ENCODE data around the gene TMEM200A.

Gene TMEM200A

DNA sequence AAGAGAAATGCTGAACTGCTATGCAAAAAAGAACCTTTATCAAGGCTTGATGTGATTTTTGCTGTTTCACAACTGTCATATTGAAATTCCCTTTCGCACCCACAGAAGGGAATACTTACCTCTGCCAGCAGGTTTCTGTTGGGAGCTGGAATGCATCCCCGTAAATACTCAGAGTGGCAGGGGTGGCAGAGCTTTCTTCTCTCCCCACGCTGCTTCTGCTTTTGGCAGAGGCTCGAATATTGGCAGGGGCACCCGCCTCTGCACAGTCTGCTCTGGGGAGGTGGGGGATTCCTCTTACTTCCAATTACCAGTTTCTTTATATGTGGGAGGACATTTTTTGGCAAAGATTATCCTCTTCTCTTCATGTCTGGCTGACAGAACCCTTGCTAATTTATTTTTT is 28.4 kb downstream of the TMEM200A start:
- CTCF ChIA-PET: interaction anchor here (1.0 to 2.1 kb wide), 5 partner anchors 8 to 14 kb away, joined by 3 to 6 read pairs (median 5); no protein-coding TSS in a partner anchor
- TF ChIP-seq, protein P1, sequence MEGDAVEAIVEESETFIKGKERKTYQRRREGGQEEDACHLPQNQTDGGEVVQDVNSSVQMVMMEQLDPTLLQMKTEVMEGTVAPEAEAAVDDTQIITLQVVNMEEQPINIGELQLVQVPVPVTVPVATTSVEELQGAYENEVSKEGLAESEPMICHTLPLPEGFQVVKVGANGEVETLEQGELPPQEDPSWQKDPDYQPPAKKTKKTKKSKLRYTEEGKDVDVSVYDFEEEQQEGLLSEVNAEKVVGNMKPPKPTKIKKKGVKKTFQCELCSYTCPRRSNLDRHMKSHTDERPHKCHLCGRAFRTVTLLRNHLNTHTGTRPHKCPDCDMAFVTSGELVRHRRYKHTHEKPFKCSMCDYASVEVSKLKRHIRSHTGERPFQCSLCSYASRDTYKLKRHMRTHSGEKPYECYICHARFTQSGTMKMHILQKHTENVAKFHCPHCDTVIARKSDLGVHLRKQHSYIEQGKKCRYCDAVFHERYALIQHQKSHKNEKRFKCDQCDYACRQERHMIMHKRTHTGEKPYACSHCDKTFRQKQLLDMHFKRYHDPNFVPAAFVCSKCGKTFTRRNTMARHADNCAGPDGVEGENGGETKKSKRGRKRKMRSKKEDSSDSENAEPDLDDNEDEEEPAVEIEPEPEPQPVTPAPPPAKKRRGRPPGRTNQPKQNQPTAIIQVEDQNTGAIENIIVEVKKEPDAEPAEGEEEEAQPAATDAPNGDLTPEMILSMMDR (IDR thresholded peaks at IDR 0.05; ENCODE audit: control extremely low read depth, extremely low read depth, low read depth, missing control alignments): no peak
- DNase-seq (ENCODE audit: extremely low spot score): no peak
- POLR2A ChIA-PET: no interaction called here

DNA sequence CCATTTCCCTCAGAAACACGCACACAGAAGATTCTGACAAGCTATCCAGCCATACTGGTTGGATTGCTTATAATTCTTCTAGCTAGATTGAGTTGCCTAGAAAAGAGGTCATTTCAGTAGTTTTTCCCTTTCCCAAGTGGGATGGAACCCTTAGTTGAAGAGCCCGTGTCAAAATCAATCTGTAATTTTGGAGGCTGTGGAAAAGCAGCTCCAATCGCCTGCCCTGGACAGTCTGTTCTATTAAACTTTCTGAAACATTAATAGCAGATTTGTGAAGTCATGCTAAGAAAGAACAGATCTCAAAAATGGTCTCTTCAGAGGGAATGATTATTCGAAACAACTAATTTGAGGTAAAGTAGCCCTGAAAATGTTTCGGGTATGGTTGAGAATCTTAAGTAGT is 29.3 kb downstream of the TMEM200A start:
- DNase-seq (ENCODE audit: extremely low spot score): no peak
- TF ChIP-seq, protein P1 (IDR thresholded peaks at IDR 0.05; ENCODE audit: control extremely low read depth, extremely low read depth, low read depth, missing control alignments): no peak
- CTCF ChIA-PET: interaction anchor here (1.0 to 2.1 kb wide), 5 partner anchors 9 to 15 kb away, joined by 3 to 6 read pairs (median 5); no protein-coding TSS in a partner anchor
- POLR2A ChIA-PET: no interaction called here

- POLR2A ChIA-PET: no interaction called here
- TF ChIP-seq, protein P1 (IDR thresholded peaks at IDR 0.05; ENCODE audit: control extremely low read depth, extremely low read depth, low read depth, missing control alignments): no peak
- DNase-seq (ENCODE audit: extremely low spot score): no peak
- CTCF ChIA-PET: interaction anchor here (1.3 kb wide), 1 partner anchor 14 kb away, joined by 3 read pairs; no protein-coding TSS in a partner anchor
These were observed 30.9 kb downstream of the TMEM200A start for GRCh38 chr6:130396722-130397121.

GRCh38 chr6:130405549-130405948 is 39.7 kb downstream of the TMEM200A start:
- no peak for DNase-seq (ENCODE audit: extremely low spot score)
- TF ChIP-seq, protein P1 (IDR thresholded peaks at IDR 0.05; ENCODE audit: control extremely low read depth, extremely low read depth, low read depth, missing control alignments): no peak
- CTCF ChIA-PET: interaction anchor here (1.0 to 1.9 kb wide), 6 partner anchors 9 to 26 kb away, joined by 3 to 8 read pairs (median 4); no protein-coding TSS in a partner anchor
- POLR2A ChIA-PET: no interaction called here

DNA sequence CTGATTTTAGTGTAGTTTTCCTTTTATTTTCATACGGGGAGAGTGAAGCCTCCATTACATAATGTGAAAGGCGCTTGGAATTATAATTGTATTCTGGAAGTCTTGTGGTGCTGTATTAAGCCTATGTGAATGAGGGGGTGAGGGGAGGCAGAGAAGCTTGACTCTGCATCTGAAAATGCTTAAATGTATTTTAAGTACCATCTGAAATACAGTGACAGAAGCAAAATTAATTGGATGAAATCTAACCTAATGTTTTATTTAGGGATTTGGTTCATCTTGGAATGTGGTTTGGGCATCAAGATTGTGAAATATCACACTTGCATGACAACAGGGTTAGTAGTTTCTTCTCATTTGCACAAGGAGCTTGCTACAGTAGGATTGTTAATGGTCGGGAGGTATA is 41.2 kb downstream of the TMEM200A start:
- CTCF ChIA-PET: interaction anchor here (1.1 to 1.9 kb wide), 4 partner anchors 8 to 24 kb away, joined by 3 to 5 read pairs (median 4); no protein-coding TSS in a partner anchor
- no peak for DNase-seq (ENCODE audit: extremely low spot score)
- POLR2A ChIA-PET: no interaction called here
- TF ChIP-seq, protein P1 (IDR thresholded peaks at IDR 0.05; ENCODE audit: control extremely low read depth, extremely low read depth, low read depth, missing control alignments): no peak

GRCh38 chr6:130409418-130410100 is 43.7 kb downstream of the TMEM200A start:
- ChIA-PET POLR2A (no interaction called here), CTCF (no interaction called here)
- DNase-seq (ENCODE audit: extremely low spot score): no peak
- TF ChIP-seq, protein P1 (IDR thresholded peaks at IDR 0.05; ENCODE audit: control extremely low read depth, extremely low read depth, low read depth, missing control alignments): no peak

Measured in GM10248 (cell line).